ENCODE measurements around the gene EFHC1. TPM values are rescaled to one million over a fixed set of nuclear protein-coding genes. Genes with fewer than 3 reads are reported as not detected.

EFHC1 gene
- total and polyA plus RNA-seq, 2 experiments from 2014 or later = 24.3 to 28.0 TPM

DNA sequence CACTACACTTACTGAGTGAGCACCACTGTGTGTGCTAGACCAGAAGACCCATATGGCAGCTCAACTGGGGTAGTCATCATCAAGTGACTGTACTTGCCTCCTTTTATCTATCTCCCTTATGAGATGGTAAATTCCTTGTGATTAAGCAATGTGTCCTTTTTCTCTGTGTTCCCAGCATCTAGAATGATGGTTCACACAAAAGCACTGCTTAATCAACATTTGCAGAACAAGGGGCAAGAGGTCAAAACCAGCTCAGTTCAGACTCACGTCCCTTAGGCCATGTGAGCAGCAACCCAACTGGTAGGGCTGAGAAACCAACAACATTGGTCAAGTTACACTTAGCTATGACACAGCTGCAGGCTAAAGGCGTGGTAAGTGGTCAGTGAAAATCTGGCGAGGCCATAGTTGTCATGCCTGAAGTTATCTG is 146.7 kb downstream of the EFHC1 start:
- Histone ChIP-seq H4K20me1 (replicated peaks; ENCODE audit: insufficient read depth) (no peaks in the 10 kb centered on the region; the same call in 1 of the 2 replicates), H3K36me3 (ENCODE audit: insufficient read depth) (no peaks in the 10 kb centered on the region), H3K9me2 (ENCODE audit: insufficient read depth) (0 out of 2 replicates have a peak, but pooled peaks cover 4% of the 10 kb centered on the region), H2AFZ (no peak overlapping the region), H3K27ac (ENCODE audit: low read depth) (no peak overlapping the region), H3K4me3 (no peak overlapping the region), H3K79me2 (replicated peaks; ENCODE audit: insufficient read depth) (peaks cover 81% of the 10 kb centered on the region), H3F3A (replicated peaks; ENCODE audit: low read depth) (no peaks in the 10 kb centered on the region), H3K27me3 (ENCODE audit: insufficient read depth) (no peaks in the 10 kb centered on the region), H3K4me2 (no peak overlapping the region), H3K4me1 (ENCODE audit: insufficient read depth) (peaks cover 35% of the 10 kb centered on the region)
- no peaks in the 10 kb centered on the region for H3K9me3 Mint-ChIP-seq
- H3K27me3 Mint-ChIP-seq (ENCODE audit: insufficient read depth, low read depth, poor library complexity) = peaks cover 3% of the 10 kb centered on the region
- H3K36me3 Mint-ChIP-seq (ENCODE audit: low read depth) = no peaks in the 10 kb centered on the region; the same call in 1 of the 3 replicates
- no peak for TF ChIP-seq EZH2phosphoT487 (IDR thresholded peaks at IDR 0.05; ENCODE audit: unreplicated experiment)
- TF ChIP-seq, protein P1, sequence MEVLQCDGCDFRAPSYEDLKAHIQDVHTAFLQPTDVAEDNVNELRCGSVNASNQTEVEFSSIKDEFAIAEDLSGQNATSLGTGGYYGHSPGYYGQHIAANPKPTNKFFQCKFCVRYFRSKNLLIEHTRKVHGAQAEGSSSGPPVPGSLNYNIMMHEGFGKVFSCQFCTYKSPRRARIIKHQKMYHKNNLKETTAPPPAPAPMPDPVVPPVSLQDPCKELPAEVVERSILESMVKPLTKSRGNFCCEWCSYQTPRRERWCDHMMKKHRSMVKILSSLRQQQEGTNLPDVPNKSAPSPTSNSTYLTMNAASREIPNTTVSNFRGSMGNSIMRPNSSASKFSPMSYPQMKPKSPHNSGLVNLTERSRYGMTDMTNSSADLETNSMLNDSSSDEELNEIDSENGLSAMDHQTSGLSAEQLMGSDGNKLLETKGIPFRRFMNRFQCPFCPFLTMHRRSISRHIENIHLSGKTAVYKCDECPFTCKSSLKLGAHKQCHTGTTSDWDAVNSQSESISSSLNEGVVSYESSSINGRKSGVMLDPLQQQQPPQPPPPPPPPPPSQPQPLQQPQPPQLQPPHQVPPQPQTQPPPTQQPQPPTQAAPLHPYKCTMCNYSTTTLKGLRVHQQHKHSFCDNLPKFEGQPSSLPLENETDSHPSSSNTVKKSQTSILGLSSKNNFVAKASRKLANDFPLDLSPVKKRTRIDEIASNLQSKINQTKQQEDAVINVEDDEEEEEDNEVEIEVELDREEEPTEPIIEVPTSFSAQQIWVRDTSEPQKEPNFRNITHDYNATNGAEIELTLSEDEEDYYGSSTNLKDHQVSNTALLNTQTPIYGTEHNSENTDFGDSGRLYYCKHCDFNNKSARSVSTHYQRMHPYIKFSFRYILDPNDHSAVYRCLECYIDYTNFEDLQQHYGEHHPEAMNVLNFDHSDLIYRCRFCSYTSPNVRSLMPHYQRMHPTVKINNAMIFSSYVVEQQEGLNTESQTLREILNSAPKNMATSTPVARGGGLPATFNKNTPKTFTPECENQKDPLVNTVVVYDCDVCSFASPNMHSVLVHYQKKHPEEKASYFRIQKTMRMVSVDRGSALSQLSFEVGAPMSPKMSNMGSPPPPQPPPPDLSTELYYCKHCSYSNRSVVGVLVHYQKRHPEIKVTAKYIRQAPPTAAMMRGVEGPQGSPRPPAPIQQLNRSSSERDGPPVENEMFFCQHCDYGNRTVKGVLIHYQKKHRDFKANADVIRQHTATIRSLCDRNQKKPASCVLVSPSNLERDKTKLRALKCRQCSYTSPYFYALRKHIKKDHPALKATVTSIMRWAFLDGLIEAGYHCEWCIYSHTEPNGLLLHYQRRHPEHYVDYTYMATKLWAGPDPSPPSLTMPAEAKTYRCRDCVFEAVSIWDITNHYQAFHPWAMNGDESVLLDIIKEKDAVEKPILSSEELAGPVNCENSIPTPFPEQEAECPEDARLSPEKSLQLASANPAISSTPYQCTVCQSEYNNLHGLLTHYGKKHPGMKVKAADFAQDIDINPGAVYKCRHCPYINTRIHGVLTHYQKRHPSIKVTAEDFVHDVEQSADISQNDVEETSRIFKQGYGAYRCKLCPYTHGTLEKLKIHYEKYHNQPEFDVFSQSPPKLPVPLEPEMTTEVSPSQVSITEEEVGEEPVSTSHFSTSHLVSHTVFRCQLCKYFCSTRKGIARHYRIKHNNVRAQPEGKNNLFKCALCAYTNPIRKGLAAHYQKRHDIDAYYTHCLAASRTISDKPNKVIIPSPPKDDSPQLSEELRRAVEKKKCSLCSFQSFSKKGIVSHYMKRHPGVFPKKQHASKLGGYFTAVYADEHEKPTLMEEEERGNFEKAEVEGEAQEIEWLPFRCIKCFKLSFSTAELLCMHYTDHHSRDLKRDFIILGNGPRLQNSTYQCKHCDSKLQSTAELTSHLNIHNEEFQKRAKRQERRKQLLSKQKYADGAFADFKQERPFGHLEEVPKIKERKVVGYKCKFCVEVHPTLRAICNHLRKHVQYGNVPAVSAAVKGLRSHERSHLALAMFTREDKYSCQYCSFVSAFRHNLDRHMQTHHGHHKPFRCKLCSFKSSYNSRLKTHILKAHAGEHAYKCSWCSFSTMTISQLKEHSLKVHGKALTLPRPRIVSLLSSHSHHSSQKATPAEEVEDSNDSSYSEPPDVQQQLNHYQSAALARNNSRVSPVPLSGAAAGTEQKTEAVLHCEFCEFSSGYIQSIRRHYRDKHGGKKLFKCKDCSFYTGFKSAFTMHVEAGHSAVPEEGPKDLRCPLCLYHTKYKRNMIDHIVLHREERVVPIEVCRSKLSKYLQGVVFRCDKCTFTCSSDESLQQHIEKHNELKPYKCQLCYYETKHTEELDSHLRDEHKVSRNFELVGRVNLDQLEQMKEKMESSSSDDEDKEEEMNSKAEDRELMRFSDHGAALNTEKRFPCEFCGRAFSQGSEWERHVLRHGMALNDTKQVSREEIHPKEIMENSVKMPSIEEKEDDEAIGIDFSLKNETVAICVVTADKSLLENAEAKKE (CRISPR knock-in tag; IDR thresholded peaks at IDR 0.05) = no peak
- TF ChIP-seq POLR2AphosphoS5 (IDR thresholded peaks at IDR 0.05; ENCODE audit: low read depth) = no peak
- TF ChIP-seq, protein P2, sequence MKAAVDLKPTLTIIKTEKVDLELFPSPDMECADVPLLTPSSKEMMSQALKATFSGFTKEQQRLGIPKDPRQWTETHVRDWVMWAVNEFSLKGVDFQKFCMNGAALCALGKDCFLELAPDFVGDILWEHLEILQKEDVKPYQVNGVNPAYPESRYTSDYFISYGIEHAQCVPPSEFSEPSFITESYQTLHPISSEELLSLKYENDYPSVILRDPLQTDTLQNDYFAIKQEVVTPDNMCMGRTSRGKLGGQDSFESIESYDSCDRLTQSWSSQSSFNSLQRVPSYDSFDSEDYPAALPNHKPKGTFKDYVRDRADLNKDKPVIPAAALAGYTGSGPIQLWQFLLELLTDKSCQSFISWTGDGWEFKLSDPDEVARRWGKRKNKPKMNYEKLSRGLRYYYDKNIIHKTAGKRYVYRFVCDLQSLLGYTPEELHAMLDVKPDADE (IDR thresholded peaks at IDR 0.05) = no peak
- TF ChIP-seq, protein P3, sequence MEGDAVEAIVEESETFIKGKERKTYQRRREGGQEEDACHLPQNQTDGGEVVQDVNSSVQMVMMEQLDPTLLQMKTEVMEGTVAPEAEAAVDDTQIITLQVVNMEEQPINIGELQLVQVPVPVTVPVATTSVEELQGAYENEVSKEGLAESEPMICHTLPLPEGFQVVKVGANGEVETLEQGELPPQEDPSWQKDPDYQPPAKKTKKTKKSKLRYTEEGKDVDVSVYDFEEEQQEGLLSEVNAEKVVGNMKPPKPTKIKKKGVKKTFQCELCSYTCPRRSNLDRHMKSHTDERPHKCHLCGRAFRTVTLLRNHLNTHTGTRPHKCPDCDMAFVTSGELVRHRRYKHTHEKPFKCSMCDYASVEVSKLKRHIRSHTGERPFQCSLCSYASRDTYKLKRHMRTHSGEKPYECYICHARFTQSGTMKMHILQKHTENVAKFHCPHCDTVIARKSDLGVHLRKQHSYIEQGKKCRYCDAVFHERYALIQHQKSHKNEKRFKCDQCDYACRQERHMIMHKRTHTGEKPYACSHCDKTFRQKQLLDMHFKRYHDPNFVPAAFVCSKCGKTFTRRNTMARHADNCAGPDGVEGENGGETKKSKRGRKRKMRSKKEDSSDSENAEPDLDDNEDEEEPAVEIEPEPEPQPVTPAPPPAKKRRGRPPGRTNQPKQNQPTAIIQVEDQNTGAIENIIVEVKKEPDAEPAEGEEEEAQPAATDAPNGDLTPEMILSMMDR (conservative IDR thresholded peaks at IDR 0.05; ENCODE audit: low read depth in 2 of 2) = no peak
- no peak for TF ChIP-seq ZNF114 (CRISPR knock-in tag; IDR thresholded peaks at IDR 0.05)
- TF ChIP-seq EZH2 (IDR thresholded peaks at IDR 0.05; ENCODE audit: low read depth, unreplicated experiment) = no peak
- TF ChIP-seq JUNB (IDR thresholded peaks at IDR 0.05; ENCODE audit: unreplicated experiment) = no peak
- TF ChIP-seq CREB1 (CRISPR knock-in tag; IDR thresholded peaks at IDR 0.05; ENCODE audit: low read depth) = no peak
- no peak for TF ChIP-seq NANOG (IDR thresholded peaks at IDR 0.05; ENCODE audit: borderline replicate concordance)
- no peak for TF ChIP-seq STAT1 (IDR thresholded peaks at IDR 0.05; ENCODE audit: unreplicated experiment)
- no peak for TF ChIP-seq ZNF331 (CRISPR knock-in tag; IDR thresholded peaks at IDR 0.05; ENCODE audit: low read depth)
- TF ChIP-seq, protein P4, sequence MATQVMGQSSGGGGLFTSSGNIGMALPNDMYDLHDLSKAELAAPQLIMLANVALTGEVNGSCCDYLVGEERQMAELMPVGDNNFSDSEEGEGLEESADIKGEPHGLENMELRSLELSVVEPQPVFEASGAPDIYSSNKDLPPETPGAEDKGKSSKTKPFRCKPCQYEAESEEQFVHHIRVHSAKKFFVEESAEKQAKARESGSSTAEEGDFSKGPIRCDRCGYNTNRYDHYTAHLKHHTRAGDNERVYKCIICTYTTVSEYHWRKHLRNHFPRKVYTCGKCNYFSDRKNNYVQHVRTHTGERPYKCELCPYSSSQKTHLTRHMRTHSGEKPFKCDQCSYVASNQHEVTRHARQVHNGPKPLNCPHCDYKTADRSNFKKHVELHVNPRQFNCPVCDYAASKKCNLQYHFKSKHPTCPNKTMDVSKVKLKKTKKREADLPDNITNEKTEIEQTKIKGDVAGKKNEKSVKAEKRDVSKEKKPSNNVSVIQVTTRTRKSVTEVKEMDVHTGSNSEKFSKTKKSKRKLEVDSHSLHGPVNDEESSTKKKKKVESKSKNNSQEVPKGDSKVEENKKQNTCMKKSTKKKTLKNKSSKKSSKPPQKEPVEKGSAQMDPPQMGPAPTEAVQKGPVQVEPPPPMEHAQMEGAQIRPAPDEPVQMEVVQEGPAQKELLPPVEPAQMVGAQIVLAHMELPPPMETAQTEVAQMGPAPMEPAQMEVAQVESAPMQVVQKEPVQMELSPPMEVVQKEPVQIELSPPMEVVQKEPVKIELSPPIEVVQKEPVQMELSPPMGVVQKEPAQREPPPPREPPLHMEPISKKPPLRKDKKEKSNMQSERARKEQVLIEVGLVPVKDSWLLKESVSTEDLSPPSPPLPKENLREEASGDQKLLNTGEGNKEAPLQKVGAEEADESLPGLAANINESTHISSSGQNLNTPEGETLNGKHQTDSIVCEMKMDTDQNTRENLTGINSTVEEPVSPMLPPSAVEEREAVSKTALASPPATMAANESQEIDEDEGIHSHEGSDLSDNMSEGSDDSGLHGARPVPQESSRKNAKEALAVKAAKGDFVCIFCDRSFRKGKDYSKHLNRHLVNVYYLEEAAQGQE (IDR thresholded peaks at IDR 0.05; ENCODE audit: unreplicated experiment) = no peak
- no peak overlapping the region for H3K4me3 Mint-ChIP-seq
- ATAC-seq (no peak), DNase-seq (ENCODE audit: low spot score) (no peak)
- no peak overlapping the region for H3K27ac Mint-ChIP-seq
- peaks cover 59% of the 10 kb centered on the region for H3K4me1 Mint-ChIP-seq

Data from GM23338 (cell line).